Large intestine (tissue), 3 donors: ENCODE results near the gene LILRA1. TPM values are rescaled to one million over a fixed set of nuclear protein-coding genes. Genes with fewer than 3 reads are reported as not detected.
"Not testable (repeated sequence)": the region's sequence is repeated elsewhere in the genome, so short reads cannot be mapped to it uniquely, and the experiment has no call there.

ENCODE experiments used
- DNase-seq, 2 donors: peaks; one replicate each; pipeline versions ENCODE4 v3.0.0 to v3.0.0-alpha.2; 2013
- H3K27ac ChIP-seq: one replicate; pipeline ENCODE4 v1.5.1; 2013; ENCODE audit warnings: low read length
- H3K27me3 ChIP-seq: 2 replicates; pipeline ENCODE4 v1.6.1; 2013; ENCODE audit warnings: low read length; ENCODE audit not compliant: control insufficient read depth, insufficient read depth
- H3K36me3 ChIP-seq: 2 replicates; pipeline ENCODE4 v1.6.1; 2013; ENCODE audit warnings: low read length; ENCODE audit not compliant: control insufficient read depth, insufficient read depth
- H3K4me1 ChIP-seq: one replicate; pipeline ENCODE4 v1.6.1; 2013; ENCODE audit warnings: low read length; ENCODE audit not compliant: control insufficient read depth, insufficient read depth
- H3K4me3 ChIP-seq: one replicate; pipeline ENCODE4 v1.5.1; 2013; ENCODE audit warnings: low read length
- H3K9me3 ChIP-seq: one replicate; pipeline ENCODE4 v1.6.1; 2013; ENCODE audit warnings: mild to moderate bottlenecking, low read depth, low read length, moderate library complexity; ENCODE audit not compliant: control insufficient read depth
- WGBS: methylation state at CpG from one replicate; pipeline ENCODE4 v1.1.5; 2013; ENCODE audit warnings: low lambda C conversion rate; ENCODE audit not compliant: insufficient coverage; 5-methylcytosine and 5-hydroxymethylcytosine counted together
- polyA plus RNA-seq: library from polyadenylated mRNA; unstranded; fragments of 120-200 nt; gene quantifications from one replicate; pipeline ENCODE4 v1.2.1, GENCODE V29; 2013

Gene LILRA1
- polyA plus RNA-seq, 1 donor, result 0.43 TPM

- WGBS, result 70% methylated on average over 3 of the region's 4 CpGs
- no peak for DNase-seq
- Histone ChIP-seq H3K9me3 (no peaks in the 10 kb centered on the region), H3K4me3 (no peak overlapping the region), H3K36me3 (no peaks in the 10 kb centered on the region), H3K27ac (no peak overlapping the region), H3K27me3 (no peaks in the 10 kb centered on the region), H3K4me1 (no peaks in the 10 kb centered on the region)
Observed at GRCh38 chr19:54622431-54622830, 29.0 kb downstream of the LILRA1 start.

- H3K9me3 ChIP-seq, DNase-seq, H3K4me1 ChIP-seq, H3K36me3 ChIP-seq, H3K4me3 ChIP-seq, H3K27me3 ChIP-seq, H3K27ac ChIP-seq: not testable (repeated sequence)
- no CpG with 5 or more reads among the region's 10 CpGs for WGBS
Observed at GRCh38 chr19:54624234-54624633, 30.8 kb downstream of the LILRA1 start.

- not testable (repeated sequence) for DNase-seq, H3K9me3 ChIP-seq, H3K27ac ChIP-seq, H3K27me3 ChIP-seq, H3K4me3 ChIP-seq, H3K4me1 ChIP-seq, H3K36me3 ChIP-seq
- WGBS, result no CpG with 5 or more reads among the region's 15 CpGs
Observed at GRCh38 chr19:54624934-54625730, 31.7 kb downstream of the LILRA1 start.

- H3K36me3 ChIP-seq, result no peaks in the 10 kb centered on the region
- no peaks in the 10 kb centered on the region for H3K9me3 ChIP-seq
- no peak for DNase-seq
- no peaks in the 10 kb centered on the region for H3K27me3 ChIP-seq
- no peak overlapping the region for H3K27ac ChIP-seq
- no peaks in the 10 kb centered on the region for H3K4me1 ChIP-seq
- no peak overlapping the region for H3K4me3 ChIP-seq
- WGBS, result no CpG with 5 or more reads among the region's 8 CpGs
Observed at GRCh38 chr19:54626757-54627156, 33.3 kb downstream of the LILRA1 start.

- H3K27ac ChIP-seq, DNase-seq: not testable (repeated sequence)
- WGBS, result 57% methylated on average over 1 of the region's 4 CpGs
Observed at GRCh38 chr19:54627912-54628311, 34.5 kb downstream of the LILRA1 start.

GRCh38 chr19:54630262-54630661 lies 36.8 kb downstream of the LILRA1 start, which contains the start of gene LILRB1:
LILRB1 (plus strand) TSS chr19:54630484; CDS start chr19:54631074, 590 bp downstream.
- not testable (repeated sequence) for H3K27ac ChIP-seq, H3K36me3 ChIP-seq, H3K9me3 ChIP-seq, H3K4me1 ChIP-seq, H3K27me3 ChIP-seq, H3K4me3 ChIP-seq, DNase-seq
- 100% methylated on average over 1 of the region's 9 CpGs for WGBS

More at GRCh38 chr19:54627912-54628311, 34.5 kb downstream of the LILRA1 start:
- not testable (repeated sequence) for H3K4me3 ChIP-seq, H3K36me3 ChIP-seq, H3K27me3 ChIP-seq, H3K4me1 ChIP-seq, H3K9me3 ChIP-seq

- Histone ChIP-seq H3K27me3 (no peaks in the 10 kb centered on the region), H3K4me1 (no peaks in the 10 kb centered on the region), H3K27ac (no peak overlapping the region), H3K9me3 (no peaks in the 10 kb centered on the region), H3K4me3 (no peak overlapping the region), H3K36me3 (no peaks in the 10 kb centered on the region)
- no CpG with 5 or more reads among the region's 6 CpGs for WGBS
- no peak for DNase-seq
Observed at GRCh38 chr19:54630782-54631181, 37.4 kb downstream of the LILRA1 start.

GRCh38 chr19:54631489-54632337 lies 38.3 kb downstream of the LILRA1 start:
- no CpG with 5 or more reads among the region's 23 CpGs for WGBS
- not testable (repeated sequence) for H3K27me3 ChIP-seq, H3K4me1 ChIP-seq, H3K36me3 ChIP-seq, H3K9me3 ChIP-seq, DNase-seq, H3K4me3 ChIP-seq, H3K27ac ChIP-seq

- not testable (repeated sequence) for H3K27ac ChIP-seq, DNase-seq, H3K4me3 ChIP-seq, H3K4me1 ChIP-seq, H3K9me3 ChIP-seq, H3K36me3 ChIP-seq, H3K27me3 ChIP-seq
- no CpG with 5 or more reads among the region's 16 CpGs for WGBS
Observed at GRCh38 chr19:54632517-54632916, 39.1 kb downstream of the LILRA1 start.

GRCh38 chr19:54633401-54633800 lies 40.0 kb downstream of the LILRA1 start:
- Histone ChIP-seq H3K27me3 (no peaks in the 10 kb centered on the region), H3K4me1 (no peaks in the 10 kb centered on the region), H3K9me3 (no peaks in the 10 kb centered on the region), H3K27ac (no peak overlapping the region), H3K4me3 (no peak overlapping the region), H3K36me3 (no peaks in the 10 kb centered on the region)
- no peak for DNase-seq
- WGBS, result no CpG with 5 or more reads among the region's 7 CpGs
